ENCODE data around the gene RIC1.

RIC1 gene

DNA sequence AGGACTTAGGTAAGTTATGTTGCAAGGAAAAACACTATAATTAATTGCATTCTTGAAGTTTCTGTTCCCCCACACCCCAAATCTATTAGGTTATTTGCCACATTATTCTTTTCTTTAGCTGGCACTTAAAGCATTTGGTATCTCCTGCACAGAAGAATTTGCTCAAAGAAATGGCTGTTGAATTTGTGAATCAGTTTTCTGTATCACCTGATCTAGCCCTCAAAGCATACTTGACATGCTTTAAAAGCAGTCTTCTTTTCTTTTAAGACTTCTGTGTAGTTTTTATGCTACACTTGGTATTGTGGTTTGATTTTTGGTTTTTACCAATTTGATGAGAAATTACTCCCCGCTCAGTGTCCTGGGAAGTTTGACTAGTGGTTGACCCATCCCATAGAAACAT is 69.1 kb downstream of the RIC1 start:
- Histone ChIP-seq H2AFZ (ENCODE audit: low read depth) (no peak overlapping the region), H3K4me2 (no peak overlapping the region), H3K27me3 (ENCODE audit: insufficient read depth, low read depth) (no peaks in the 10 kb centered on the region), H4K20me1 (ENCODE audit: insufficient read depth) (0 out of 2 replicates have a peak, but pooled peaks cover 4% of the 10 kb centered on the region), H3K9ac (no peak overlapping the region), H3K79me2 (ENCODE audit: insufficient read depth, low read depth) (no peaks in the 10 kb centered on the region; the same call in 1 of the 2 replicates), H3K4me3 (IDR thresholded peaks at IDR 0.05; ENCODE audit: insufficient read depth, low read depth, low read length) (no peak overlapping the region), H3K27ac (no peak overlapping the region), H3K4me1 (ENCODE audit: low read depth, poor library complexity, severe bottlenecking) (peaks cover 26% of the 10 kb centered on the region), H3K36me3 (ENCODE audit: insufficient read depth) (no peaks in the 10 kb centered on the region)
- TF ChIP-seq, protein P1, sequence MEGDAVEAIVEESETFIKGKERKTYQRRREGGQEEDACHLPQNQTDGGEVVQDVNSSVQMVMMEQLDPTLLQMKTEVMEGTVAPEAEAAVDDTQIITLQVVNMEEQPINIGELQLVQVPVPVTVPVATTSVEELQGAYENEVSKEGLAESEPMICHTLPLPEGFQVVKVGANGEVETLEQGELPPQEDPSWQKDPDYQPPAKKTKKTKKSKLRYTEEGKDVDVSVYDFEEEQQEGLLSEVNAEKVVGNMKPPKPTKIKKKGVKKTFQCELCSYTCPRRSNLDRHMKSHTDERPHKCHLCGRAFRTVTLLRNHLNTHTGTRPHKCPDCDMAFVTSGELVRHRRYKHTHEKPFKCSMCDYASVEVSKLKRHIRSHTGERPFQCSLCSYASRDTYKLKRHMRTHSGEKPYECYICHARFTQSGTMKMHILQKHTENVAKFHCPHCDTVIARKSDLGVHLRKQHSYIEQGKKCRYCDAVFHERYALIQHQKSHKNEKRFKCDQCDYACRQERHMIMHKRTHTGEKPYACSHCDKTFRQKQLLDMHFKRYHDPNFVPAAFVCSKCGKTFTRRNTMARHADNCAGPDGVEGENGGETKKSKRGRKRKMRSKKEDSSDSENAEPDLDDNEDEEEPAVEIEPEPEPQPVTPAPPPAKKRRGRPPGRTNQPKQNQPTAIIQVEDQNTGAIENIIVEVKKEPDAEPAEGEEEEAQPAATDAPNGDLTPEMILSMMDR (conservative IDR thresholded peaks at IDR 0.05; ENCODE audit: low read depth, low read length), result no peak

DNA sequence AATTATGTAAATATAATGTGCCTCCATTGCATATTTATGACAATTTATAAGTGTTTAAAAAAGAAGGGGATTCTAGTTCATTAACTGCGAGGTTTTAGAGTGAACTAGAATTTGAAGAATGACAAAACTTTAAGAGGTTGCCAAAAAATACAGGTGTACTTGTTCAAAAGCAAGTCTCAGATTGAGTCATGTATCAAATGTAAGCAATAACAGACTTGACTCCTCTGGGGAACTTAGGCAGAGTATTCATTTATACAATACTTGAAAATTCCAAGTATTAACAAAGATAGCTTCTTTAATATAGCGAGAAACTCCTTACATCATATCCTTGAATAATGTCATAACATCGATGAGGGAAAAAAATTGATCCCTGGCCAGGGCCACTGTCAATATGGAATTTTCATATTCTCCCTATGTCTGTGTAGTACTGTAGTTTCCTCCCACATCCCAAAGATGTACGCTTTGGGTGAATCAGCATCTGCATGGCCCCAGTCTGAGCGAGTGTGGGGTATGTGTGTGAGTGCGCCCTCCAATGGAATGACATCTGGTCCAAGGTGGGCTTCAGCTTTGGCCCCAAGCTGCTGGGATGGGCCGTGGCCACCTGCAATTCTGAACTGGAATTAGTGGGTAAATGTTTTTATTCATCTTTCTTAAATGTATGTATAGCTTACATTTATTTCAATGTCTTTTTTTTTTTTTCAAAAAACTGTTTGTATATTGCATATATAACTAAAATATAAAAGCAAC is 70.1 kb downstream of the RIC1 start:
- Histone ChIP-seq H3K27me3 (ENCODE audit: insufficient read depth, low read depth) (no peaks in the 10 kb centered on the region), H3K4me2 (no peak overlapping the region), H3K9ac (no peak overlapping the region), H3K4me1 (ENCODE audit: low read depth, poor library complexity, severe bottlenecking) (peaks cover 22% of the 10 kb centered on the region), H4K20me1 (ENCODE audit: insufficient read depth) (0 out of 2 replicates have a peak, but pooled peaks cover 4% of the 10 kb centered on the region), H3K4me3 (IDR thresholded peaks at IDR 0.05; ENCODE audit: insufficient read depth, low read depth, low read length) (no peak overlapping the region), H3K79me2 (ENCODE audit: insufficient read depth, low read depth) (no peaks in the 10 kb centered on the region; the same call in 1 of the 2 replicates), H2AFZ (ENCODE audit: low read depth) (no peak overlapping the region), H3K36me3 (ENCODE audit: insufficient read depth) (no peaks in the 10 kb centered on the region), H3K27ac (no peak overlapping the region)
- TF ChIP-seq, protein P1 (conservative IDR thresholded peaks at IDR 0.05; ENCODE audit: low read depth, low read length), result no peak

DNA sequence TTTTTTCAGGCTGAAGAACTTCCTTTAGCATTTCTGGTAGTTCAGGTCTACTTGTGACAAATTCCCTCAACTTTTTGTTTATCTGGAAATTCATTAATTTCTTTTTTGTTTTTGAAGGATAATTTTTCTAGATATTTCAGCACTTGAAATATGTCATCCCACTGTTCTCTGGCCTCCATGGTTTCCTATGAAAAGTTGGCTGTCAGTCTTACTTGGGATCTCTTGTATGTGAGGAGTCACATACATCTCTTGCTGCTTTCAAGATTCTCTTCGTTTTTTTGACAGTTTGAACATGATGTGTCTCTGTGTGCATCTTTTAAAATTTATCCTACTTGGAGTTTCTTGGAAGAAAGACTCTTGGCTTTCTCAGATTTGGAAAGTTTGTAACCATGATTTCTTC is 79.5 kb downstream of the RIC1 start:
- TF ChIP-seq, protein P1 (conservative IDR thresholded peaks at IDR 0.05; ENCODE audit: low read depth, low read length), result no peak
- Histone ChIP-seq H3K27ac (no peak overlapping the region), H3K27me3 (ENCODE audit: insufficient read depth, low read depth) (no peaks in the 10 kb centered on the region), H2AFZ (ENCODE audit: low read depth) (no peak overlapping the region), H3K9ac (no peak overlapping the region), H3K79me2 (ENCODE audit: insufficient read depth, low read depth) (peaks cover 14% of the 10 kb centered on the region; the same call in 1 of the 2 replicates), H3K36me3 (ENCODE audit: insufficient read depth) (no peaks in the 10 kb centered on the region), H4K20me1 (ENCODE audit: insufficient read depth) (no peaks in the 10 kb centered on the region), H3K4me1 (ENCODE audit: low read depth, poor library complexity, severe bottlenecking) (peaks cover 8% of the 10 kb centered on the region), H3K4me2 (no peak overlapping the region), H3K4me3 (IDR thresholded peaks at IDR 0.05; ENCODE audit: insufficient read depth, low read depth, low read length) (no peak overlapping the region)

DNA sequence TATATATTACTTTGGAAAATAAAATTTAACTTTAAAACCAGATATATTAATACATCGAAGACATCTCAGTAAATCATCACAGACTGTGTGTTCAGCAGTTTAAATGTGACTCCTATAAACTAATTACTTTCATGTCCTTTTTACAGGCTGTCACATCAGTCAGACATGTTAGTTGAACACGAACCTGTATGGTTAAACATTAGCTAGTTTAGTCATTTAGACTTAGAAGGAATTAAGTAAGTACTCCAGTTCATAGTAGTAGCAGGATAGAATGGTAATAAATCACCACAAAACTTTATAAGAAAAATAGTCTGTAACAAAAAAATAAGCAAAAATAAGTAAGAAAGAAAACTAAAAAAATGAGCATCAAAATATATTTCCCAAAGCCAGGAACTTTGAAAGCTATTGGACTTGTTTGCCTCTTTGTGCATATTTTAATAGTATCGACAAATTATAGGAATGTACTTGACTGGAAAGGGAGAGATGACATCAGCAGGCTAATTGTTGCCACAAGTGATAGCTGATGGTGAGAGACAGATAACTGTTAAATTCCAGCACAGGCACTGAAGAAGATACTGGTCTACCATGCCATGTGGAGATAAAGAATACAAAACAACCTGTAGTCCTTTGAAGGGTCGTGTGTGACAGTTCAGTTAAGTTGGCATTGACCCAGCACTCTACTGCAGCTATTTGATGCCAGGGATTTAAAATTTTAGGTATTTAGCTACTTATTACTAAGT is 83.9 kb downstream of the RIC1 start:
- no peak overlapping the region for H3K9ac ChIP-seq
- TF ChIP-seq, protein P1 (conservative IDR thresholded peaks at IDR 0.05; ENCODE audit: low read depth, low read length), result no peak
- H3K4me3 ChIP-seq (IDR thresholded peaks at IDR 0.05; ENCODE audit: insufficient read depth, low read depth, low read length), result no peak overlapping the region
- H3K4me1 ChIP-seq (ENCODE audit: low read depth, poor library complexity, severe bottlenecking), result peaks cover 8% of the 10 kb centered on the region
- no peak overlapping the region for H3K4me2 ChIP-seq
- H2AFZ ChIP-seq (ENCODE audit: low read depth), result no peak overlapping the region
- H4K20me1 ChIP-seq (ENCODE audit: insufficient read depth), result no peaks in the 10 kb centered on the region
- H3K36me3 ChIP-seq (ENCODE audit: insufficient read depth), result 0 out of 2 replicates have a peak, but pooled peaks cover 10% of the 10 kb centered on the region
- H3K27me3 ChIP-seq (ENCODE audit: insufficient read depth, low read depth), result no peaks in the 10 kb centered on the region
- 0 out of 2 replicates have a peak, but pooled peaks cover 4% of the 10 kb centered on the region for H3K79me2 ChIP-seq (ENCODE audit: insufficient read depth, low read depth)
- H3K27ac ChIP-seq, result no peak overlapping the region

Data from KMS-11 (cell line).